Measurements from ENCODE around the gene ACBD6. TPM values are rescaled to one million over a fixed set of nuclear protein-coding genes. Genes with fewer than 3 reads are reported as not detected.

Gene ACBD6
- total and polyA plus RNA-seq, 2 experiments from 2014 or later, result 75.7 to 88.8 TPM

DNA sequence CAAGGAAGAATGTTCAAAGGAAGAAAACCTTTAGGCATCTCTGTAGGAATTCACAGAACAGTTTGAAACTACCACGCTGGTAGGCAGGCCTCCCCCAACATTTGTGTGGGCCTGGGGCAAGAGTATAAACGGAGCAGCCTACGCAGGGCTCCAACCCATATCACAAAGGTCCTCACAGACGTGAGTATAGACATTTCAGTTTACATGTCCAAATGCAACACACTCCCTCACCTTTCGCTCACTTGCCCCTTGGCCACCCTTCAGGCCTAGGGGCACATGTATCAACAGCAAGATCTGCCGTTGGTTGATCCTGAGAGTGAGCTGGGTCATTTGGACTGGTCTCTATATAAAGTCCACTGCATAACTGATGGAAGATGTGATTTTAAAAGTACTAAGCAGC, 133.3 kb downstream of the ACBD6 start (continued):
- TF ChIP-seq CTCF (conservative IDR thresholded peaks at IDR 0.05; ENCODE audit: low read depth in 2 of 2) (no peak), STAT1 (IDR thresholded peaks at IDR 0.05; ENCODE audit: unreplicated experiment) (no peak)
- TF ChIP-seq, protein P1, sequence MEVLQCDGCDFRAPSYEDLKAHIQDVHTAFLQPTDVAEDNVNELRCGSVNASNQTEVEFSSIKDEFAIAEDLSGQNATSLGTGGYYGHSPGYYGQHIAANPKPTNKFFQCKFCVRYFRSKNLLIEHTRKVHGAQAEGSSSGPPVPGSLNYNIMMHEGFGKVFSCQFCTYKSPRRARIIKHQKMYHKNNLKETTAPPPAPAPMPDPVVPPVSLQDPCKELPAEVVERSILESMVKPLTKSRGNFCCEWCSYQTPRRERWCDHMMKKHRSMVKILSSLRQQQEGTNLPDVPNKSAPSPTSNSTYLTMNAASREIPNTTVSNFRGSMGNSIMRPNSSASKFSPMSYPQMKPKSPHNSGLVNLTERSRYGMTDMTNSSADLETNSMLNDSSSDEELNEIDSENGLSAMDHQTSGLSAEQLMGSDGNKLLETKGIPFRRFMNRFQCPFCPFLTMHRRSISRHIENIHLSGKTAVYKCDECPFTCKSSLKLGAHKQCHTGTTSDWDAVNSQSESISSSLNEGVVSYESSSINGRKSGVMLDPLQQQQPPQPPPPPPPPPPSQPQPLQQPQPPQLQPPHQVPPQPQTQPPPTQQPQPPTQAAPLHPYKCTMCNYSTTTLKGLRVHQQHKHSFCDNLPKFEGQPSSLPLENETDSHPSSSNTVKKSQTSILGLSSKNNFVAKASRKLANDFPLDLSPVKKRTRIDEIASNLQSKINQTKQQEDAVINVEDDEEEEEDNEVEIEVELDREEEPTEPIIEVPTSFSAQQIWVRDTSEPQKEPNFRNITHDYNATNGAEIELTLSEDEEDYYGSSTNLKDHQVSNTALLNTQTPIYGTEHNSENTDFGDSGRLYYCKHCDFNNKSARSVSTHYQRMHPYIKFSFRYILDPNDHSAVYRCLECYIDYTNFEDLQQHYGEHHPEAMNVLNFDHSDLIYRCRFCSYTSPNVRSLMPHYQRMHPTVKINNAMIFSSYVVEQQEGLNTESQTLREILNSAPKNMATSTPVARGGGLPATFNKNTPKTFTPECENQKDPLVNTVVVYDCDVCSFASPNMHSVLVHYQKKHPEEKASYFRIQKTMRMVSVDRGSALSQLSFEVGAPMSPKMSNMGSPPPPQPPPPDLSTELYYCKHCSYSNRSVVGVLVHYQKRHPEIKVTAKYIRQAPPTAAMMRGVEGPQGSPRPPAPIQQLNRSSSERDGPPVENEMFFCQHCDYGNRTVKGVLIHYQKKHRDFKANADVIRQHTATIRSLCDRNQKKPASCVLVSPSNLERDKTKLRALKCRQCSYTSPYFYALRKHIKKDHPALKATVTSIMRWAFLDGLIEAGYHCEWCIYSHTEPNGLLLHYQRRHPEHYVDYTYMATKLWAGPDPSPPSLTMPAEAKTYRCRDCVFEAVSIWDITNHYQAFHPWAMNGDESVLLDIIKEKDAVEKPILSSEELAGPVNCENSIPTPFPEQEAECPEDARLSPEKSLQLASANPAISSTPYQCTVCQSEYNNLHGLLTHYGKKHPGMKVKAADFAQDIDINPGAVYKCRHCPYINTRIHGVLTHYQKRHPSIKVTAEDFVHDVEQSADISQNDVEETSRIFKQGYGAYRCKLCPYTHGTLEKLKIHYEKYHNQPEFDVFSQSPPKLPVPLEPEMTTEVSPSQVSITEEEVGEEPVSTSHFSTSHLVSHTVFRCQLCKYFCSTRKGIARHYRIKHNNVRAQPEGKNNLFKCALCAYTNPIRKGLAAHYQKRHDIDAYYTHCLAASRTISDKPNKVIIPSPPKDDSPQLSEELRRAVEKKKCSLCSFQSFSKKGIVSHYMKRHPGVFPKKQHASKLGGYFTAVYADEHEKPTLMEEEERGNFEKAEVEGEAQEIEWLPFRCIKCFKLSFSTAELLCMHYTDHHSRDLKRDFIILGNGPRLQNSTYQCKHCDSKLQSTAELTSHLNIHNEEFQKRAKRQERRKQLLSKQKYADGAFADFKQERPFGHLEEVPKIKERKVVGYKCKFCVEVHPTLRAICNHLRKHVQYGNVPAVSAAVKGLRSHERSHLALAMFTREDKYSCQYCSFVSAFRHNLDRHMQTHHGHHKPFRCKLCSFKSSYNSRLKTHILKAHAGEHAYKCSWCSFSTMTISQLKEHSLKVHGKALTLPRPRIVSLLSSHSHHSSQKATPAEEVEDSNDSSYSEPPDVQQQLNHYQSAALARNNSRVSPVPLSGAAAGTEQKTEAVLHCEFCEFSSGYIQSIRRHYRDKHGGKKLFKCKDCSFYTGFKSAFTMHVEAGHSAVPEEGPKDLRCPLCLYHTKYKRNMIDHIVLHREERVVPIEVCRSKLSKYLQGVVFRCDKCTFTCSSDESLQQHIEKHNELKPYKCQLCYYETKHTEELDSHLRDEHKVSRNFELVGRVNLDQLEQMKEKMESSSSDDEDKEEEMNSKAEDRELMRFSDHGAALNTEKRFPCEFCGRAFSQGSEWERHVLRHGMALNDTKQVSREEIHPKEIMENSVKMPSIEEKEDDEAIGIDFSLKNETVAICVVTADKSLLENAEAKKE (CRISPR knock-in tag; IDR thresholded peaks at IDR 0.05), result no peak

DNA sequence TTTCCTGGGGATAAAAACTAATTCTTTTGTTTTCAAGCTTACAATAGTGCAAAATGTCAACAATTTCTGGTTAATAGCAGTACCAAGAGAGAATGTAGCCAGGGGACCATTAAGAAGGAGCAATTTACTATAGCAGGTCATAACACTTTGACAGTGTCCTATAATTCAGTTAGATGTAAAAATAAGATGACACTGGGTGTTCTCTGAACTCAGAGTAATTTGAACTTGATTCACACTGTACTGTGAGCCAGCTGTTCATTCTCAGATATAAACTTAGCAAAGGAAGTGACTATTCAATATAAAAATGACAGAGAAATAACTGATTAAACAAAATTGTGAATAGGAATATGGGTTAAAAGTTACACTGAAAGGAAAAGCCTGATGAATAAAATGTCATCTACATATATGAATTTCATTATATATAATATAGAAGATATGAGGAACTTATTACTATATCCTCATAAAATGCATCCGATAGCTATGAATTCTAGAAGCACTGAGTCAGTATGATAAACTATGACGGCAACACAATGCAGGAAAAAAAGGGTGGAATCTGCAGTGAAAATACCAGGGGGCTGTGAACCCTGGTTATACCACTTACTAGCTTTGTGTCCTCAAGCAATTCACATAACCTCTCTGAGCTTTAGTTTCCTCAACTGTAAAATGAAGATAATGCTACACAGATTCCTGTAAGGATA, 135.9 kb downstream of the ACBD6 start:
- peaks cover 36% of the 10 kb centered on the region for H3K4me1 Mint-ChIP-seq
- Histone ChIP-seq H3K4me2 (no peak overlapping the region), H4K20me1 (replicated peaks; ENCODE audit: insufficient read depth) (no peaks in the 10 kb centered on the region), H3K36me3 (ENCODE audit: insufficient read depth) (no peaks in the 10 kb centered on the region), H3F3A (replicated peaks; ENCODE audit: low read depth) (no peaks in the 10 kb centered on the region), H3K4me1 (ENCODE audit: insufficient read depth) (peaks cover 28% of the 10 kb centered on the region), H3K4me3 (no peak overlapping the region), H3K79me2 (replicated peaks; ENCODE audit: insufficient read depth) (no peaks in the 10 kb centered on the region), H3K27ac (ENCODE audit: low read depth) (no peak overlapping the region), H3K9me2 (ENCODE audit: insufficient read depth) (no peaks in the 10 kb centered on the region), H2AFZ (no peak overlapping the region), H3K27me3 (ENCODE audit: insufficient read depth) (no peaks in the 10 kb centered on the region)
- no peaks in the 10 kb centered on the region for H3K27me3 Mint-ChIP-seq (ENCODE audit: insufficient read depth, low read depth, poor library complexity)
- no peaks in the 10 kb centered on the region for H3K9me3 Mint-ChIP-seq
- no peak overlapping the region for H3K27ac Mint-ChIP-seq
- ATAC-seq (no peak), DNase-seq (ENCODE audit: low spot score) (no peak)
- H3K4me3 Mint-ChIP-seq, result no peak overlapping the region
- H3K36me3 Mint-ChIP-seq (ENCODE audit: low read depth), result no peaks in the 10 kb centered on the region
- TF ChIP-seq JUNB (IDR thresholded peaks at IDR 0.05; ENCODE audit: unreplicated experiment) (no peak), REST (IDR thresholded peaks at IDR 0.05; ENCODE audit: unreplicated experiment) (no peak), EZH2phosphoT487 (IDR thresholded peaks at IDR 0.05; ENCODE audit: unreplicated experiment) (no peak)
